ENCODE data around the gene PTPN1. TPM values are rescaled to one million over a fixed set of nuclear protein-coding genes. Genes with fewer than 3 reads are reported as not detected.
A peak's percentile ranks its signal among the peaks of the same experiment; 100 is the strongest.

The PTPN1 gene
- total and polyA plus RNA-seq, 2 of the 13 experiments (the other 11 are each of a cell fraction or from before 2014, with no cell fraction given): 17.7 to 37.2 TPM

DNA sequence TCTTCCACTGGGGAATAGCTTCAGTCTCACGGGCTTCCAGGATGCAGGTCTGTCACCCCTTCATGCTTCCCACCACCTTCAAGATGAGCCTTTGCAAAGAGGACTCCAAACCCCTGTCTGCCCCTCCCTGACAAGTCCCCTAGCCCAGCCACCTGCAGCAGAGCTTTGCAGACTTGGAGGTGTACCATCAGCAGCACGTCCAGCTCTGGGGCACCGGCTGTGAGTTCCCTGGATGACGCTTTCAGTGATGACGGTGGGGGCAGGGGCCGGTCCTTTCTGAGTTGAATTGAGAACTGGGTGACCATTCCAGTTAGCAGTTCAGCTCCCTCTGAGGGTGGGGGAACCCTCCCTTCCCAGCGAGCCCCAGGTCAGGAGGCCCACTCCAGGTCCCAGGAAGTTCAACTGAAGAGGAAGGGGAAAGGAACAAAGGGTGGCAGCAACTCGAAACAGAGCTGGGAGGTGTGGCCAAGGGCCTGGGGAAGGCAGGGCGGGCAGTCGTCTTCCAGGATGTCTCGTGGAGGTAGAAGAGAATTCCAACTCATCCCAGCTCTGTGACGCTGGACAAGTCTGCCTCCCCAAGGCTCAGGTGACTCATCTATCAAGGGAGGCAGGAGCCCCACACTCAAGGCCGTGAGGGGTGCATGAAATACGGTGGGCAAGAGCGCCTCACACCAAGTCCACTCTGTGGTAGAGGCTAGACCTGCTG, 86.0 kb downstream of the PTPN1 start (continued):
- TF ChIP-seq, protein P1, sequence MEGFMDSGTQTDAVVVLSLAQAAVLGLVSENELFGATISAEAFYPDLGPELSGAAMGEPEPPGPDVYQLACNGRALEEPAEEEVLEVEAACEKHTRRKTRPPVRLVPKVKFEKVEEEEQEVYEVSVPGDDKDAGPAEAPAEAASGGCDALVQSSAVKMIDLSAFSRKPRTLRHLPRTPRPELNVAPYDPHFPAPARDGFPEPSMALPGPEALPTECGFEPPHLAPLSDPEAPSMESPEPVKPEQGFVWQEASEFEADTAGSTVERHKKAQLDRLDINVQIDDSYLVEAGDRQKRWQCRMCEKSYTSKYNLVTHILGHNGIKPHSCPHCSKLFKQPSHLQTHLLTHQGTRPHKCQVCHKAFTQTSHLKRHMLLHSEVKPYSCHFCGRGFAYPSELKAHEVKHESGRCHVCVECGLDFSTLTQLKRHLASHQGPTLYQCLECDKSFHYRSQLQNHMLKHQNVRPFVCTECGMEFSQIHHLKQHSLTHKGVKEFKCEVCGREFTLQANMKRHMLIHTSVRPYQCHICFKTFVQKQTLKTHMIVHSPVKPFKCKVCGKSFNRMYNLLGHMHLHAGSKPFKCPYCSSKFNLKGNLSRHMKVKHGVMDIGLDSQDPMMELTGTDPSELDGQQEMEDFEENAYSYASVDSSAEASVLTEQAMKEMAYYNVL (CRISPR knock-in tag; IDR thresholded peaks at IDR 0.05; ENCODE audit: borderline replicate concordance): no peak
- TF ChIP-seq RNF2 (conservative IDR thresholded peaks at IDR 0.05; ENCODE audit: low read depth) (no peak), FOSL2 (CRISPR knock-in tag; IDR thresholded peaks at IDR 0.05) (peak; percentile 60), CBX1 (IDR thresholded peaks at IDR 0.05; ENCODE audit: low read depth) (no peak), ZNF577 (CRISPR knock-in tag; IDR thresholded peaks at IDR 0.05; ENCODE audit: borderline replicate concordance, low read depth) (no peak), ZKSCAN5 (CRISPR knock-in tag; IDR thresholded peaks at IDR 0.05) (no peak), ZNF503 (CRISPR knock-in tag; IDR thresholded peaks at IDR 0.05) (no peak), BRCA1 (CRISPR knock-in tag; IDR thresholded peaks at IDR 0.05) (no peak), THAP7 (CRISPR knock-in tag; IDR thresholded peaks at IDR 0.05) (no peak), ZNF30 (CRISPR knock-in tag; IDR thresholded peaks at IDR 0.05) (no peak), NFE2L2 (IDR thresholded peaks at IDR 0.05; ENCODE audit: low read length) (no peak), ZNF44 (CRISPR knock-in tag; IDR thresholded peaks at IDR 0.05) (0 out of 2 replicates have a peak, but pooled peaks have one; percentile 52), ARNTL (CRISPR knock-in tag; IDR thresholded peaks at IDR 0.05) (no peak)
